GM19099 (cell line): Measurements from ENCODE around the gene MAPRE3.

Source experiments
- POLR2A ChIP-seq: IDR thresholded peaks from 3 replicates; pipeline ENCODE4 v1.6.1; 2011; ENCODE audit warnings: low read depth; ENCODE audit not compliant: insufficient read length; ENCODE audit errors: extremely low read depth

Gene MAPRE3

GRCh38 chr2:27051902-27052645 lies 81.6 kb downstream of the MAPRE3 start:
- no peak for TF ChIP-seq POLR2A

- no peak for TF ChIP-seq POLR2A
Measured at GRCh38 chr2:27053321-27053720, 82.9 kb downstream of the MAPRE3 start.

- no peak for TF ChIP-seq POLR2A
Measured at GRCh38 chr2:27053776-27054175, 83.3 kb downstream of the MAPRE3 start.

GRCh38 chr2:27054721-27055120 lies 84.3 kb downstream of the MAPRE3 start:
- no peak for TF ChIP-seq POLR2A

GRCh38 chr2:27057184-27057583 lies 86.7 kb downstream of the MAPRE3 start:
- TF ChIP-seq POLR2A, result no peak

- no peak for TF ChIP-seq POLR2A
Measured at GRCh38 chr2:27058210-27058609, 87.8 kb downstream of the MAPRE3 start.

GRCh38 chr2:27059141-27059820 lies 88.8 kb downstream of the MAPRE3 start:
- no peak for TF ChIP-seq POLR2A

- TF ChIP-seq POLR2A, result no peak
Measured at GRCh38 chr2:27060323-27060722, 89.9 kb downstream of the MAPRE3 start.

GRCh38 chr2:27065128-27065527 lies 94.7 kb downstream of the MAPRE3 start:
- TF ChIP-seq POLR2A, result no peak

GRCh38 chr2:27067385-27067784 lies 96.9 kb downstream of the MAPRE3 start:
- TF ChIP-seq POLR2A, result no peak

- TF ChIP-seq POLR2A, result no peak
Measured at GRCh38 chr2:27069436-27069835, 99.0 kb downstream of the MAPRE3 start.

GRCh38 chr2:27069961-27070618 lies 99.7 kb downstream of the MAPRE3 start:
- no peak for TF ChIP-seq POLR2A

- no peak for TF ChIP-seq POLR2A
Measured at GRCh38 chr2:27070653-27071276, 100.3 kb downstream of the MAPRE3 start.

- TF ChIP-seq POLR2A, result peak; percentile 94
Measured at GRCh38 chr2:27071277-27071989, 101.0 kb downstream of the MAPRE3 start, which contains the start of gene OST4. OST4 (minus strand) TSS chr2:27071654.
